Measurements from ENCODE around the gene SSBP2.

SSBP2 gene

GRCh38 chr5:81762853-81763252 lies 12.0 kb upstream of the SSBP2 start:
- Histone ChIP-seq H3K9me3 (ENCODE audit: insufficient read depth, low read length) (no peaks in the 10 kb centered on the region), H3K9ac (ENCODE audit: low read length) (no peak overlapping the region), H4K20me1 (ENCODE audit: low read depth, low read length) (no peaks in the 10 kb centered on the region), H3K79me2 (ENCODE audit: insufficient read depth, low read length) (no peaks in the 10 kb centered on the region), H3K27me3 (ENCODE audit: low read length) (no peaks in the 10 kb centered on the region), H3K4me3 (ENCODE audit: insufficient read depth, low read length, poor library complexity, severe bottlenecking) (no peak overlapping the region), H3K27ac (ENCODE audit: low read depth, low read length) (no peak overlapping the region), H2AFZ (ENCODE audit: low read depth, low read length, severe bottlenecking) (no peak overlapping the region), H3K36me3 (ENCODE audit: low read length) (no peaks in the 10 kb centered on the region), H3K4me2 (ENCODE audit: low read depth, low read length, poor library complexity, severe bottlenecking) (no peak overlapping the region), H3F3A (ENCODE audit: insufficient read depth) (no peaks in the 10 kb centered on the region), H3K9me2 (replicated peaks; ENCODE audit: insufficient read depth, low read length) (no peaks in the 10 kb centered on the region)
- TF ChIP-seq CTCF (IDR thresholded peaks at IDR 0.05; ENCODE audit: insufficient read depth, low read length, poor library complexity, severe bottlenecking) (no peak), EZH2phosphoT487 (conservative IDR thresholded peaks at IDR 0.05; ENCODE audit: low read length) (no peak)

- Histone ChIP-seq H3F3A (ENCODE audit: insufficient read depth) (no peaks in the 10 kb centered on the region), H2AFZ (ENCODE audit: low read depth, low read length, severe bottlenecking) (no peak overlapping the region), H3K4me2 (ENCODE audit: low read depth, low read length, poor library complexity, severe bottlenecking) (no peak overlapping the region), H3K27ac (ENCODE audit: low read depth, low read length) (no peak overlapping the region), H3K9me3 (ENCODE audit: insufficient read depth, low read length) (no peaks in the 10 kb centered on the region), H3K9ac (ENCODE audit: low read length) (no peak overlapping the region), H3K9me2 (replicated peaks; ENCODE audit: insufficient read depth, low read length) (no peaks in the 10 kb centered on the region), H4K20me1 (ENCODE audit: low read depth, low read length) (no peaks in the 10 kb centered on the region), H3K4me3 (ENCODE audit: insufficient read depth, low read length, poor library complexity, severe bottlenecking) (no peak overlapping the region), H3K79me2 (ENCODE audit: insufficient read depth, low read length) (no peaks in the 10 kb centered on the region), H3K27me3 (ENCODE audit: low read length) (no peaks in the 10 kb centered on the region), H3K36me3 (ENCODE audit: low read length) (no peaks in the 10 kb centered on the region)
- no peak for TF ChIP-seq EZH2phosphoT487 (conservative IDR thresholded peaks at IDR 0.05; ENCODE audit: low read length)
- TF ChIP-seq CTCF (IDR thresholded peaks at IDR 0.05; ENCODE audit: insufficient read depth, low read length, poor library complexity, severe bottlenecking) = no peak
Observed at GRCh38 chr5:81762401-81762800, 11.5 kb upstream of the SSBP2 start.

GRCh38 chr5:81761970-81762369 lies 11.1 kb upstream of the SSBP2 start:
- Histone ChIP-seq H3K4me3 (ENCODE audit: insufficient read depth, low read length, poor library complexity, severe bottlenecking) (no peak overlapping the region), H3K36me3 (ENCODE audit: low read length) (no peaks in the 10 kb centered on the region), H2AFZ (ENCODE audit: low read depth, low read length, severe bottlenecking) (no peak overlapping the region), H4K20me1 (ENCODE audit: low read depth, low read length) (no peaks in the 10 kb centered on the region), H3K9me2 (replicated peaks; ENCODE audit: insufficient read depth, low read length) (no peaks in the 10 kb centered on the region), H3F3A (ENCODE audit: insufficient read depth) (no peaks in the 10 kb centered on the region), H3K9ac (ENCODE audit: low read length) (no peak overlapping the region), H3K27ac (ENCODE audit: low read depth, low read length) (no peak overlapping the region), H3K4me2 (ENCODE audit: low read depth, low read length, poor library complexity, severe bottlenecking) (no peak overlapping the region), H3K27me3 (ENCODE audit: low read length) (no peaks in the 10 kb centered on the region), H3K9me3 (ENCODE audit: insufficient read depth, low read length) (no peaks in the 10 kb centered on the region), H3K79me2 (ENCODE audit: insufficient read depth, low read length) (no peaks in the 10 kb centered on the region)
- TF ChIP-seq CTCF (IDR thresholded peaks at IDR 0.05; ENCODE audit: insufficient read depth, low read length, poor library complexity, severe bottlenecking) (no peak), EZH2phosphoT487 (conservative IDR thresholded peaks at IDR 0.05; ENCODE audit: low read length) (no peak)

Measured in SU-DHL-6 (cell line).